ENCODE measurements around the gene ROBO3.

GRCh38 chr11:124884340-124884739, 19.1 kb downstream of the ROBO3 start:
- TF ChIP-seq CTCF (IDR thresholded peaks at IDR 0.05; ENCODE audit: borderline replicate concordance, extremely low read depth, low read length, poor library complexity, severe bottlenecking), result no peak
- TF ChIP-seq EZH2 (IDR thresholded peaks at IDR 0.05; ENCODE audit: borderline replicate concordance, low read depth, low read length, severe bottlenecking), result no peak

All from DND-41 (cell line).